Activated naive CD4-positive, alpha-beta T cell treated with anti-CD3 and anti-CD28 coated beads for 36 hours (primary cell): Measurements from ENCODE around the gene DRAP1. TPM values are rescaled to one million over a fixed set of nuclear protein-coding genes. Genes with fewer than 3 reads are reported as not detected.

ENCODE experiments used
- CTCF ChIA-PET: fragments of 350-600 bp; sonication (Branson Sonifier 250); formaldehyde crosslinking; loops from one replicate; lab custom pipeline; 2021; ENCODE audit warnings: antibody characterized with exemption; lab: Charles Lee
- DNase-seq: peaks from one replicate; pipeline ENCODE4 v3.0.0-alpha.2; 2020
- H3K27ac Mint-ChIP-seq: one replicate; pipeline ENCODE4 v1.8.0; 2021; ENCODE audit warnings: mild to moderate bottlenecking, mixed read lengths
- H3K27me3 Mint-ChIP-seq: one replicate; pipeline ENCODE4 v1.8.0; 2021; ENCODE audit warnings: low read depth, mixed read lengths
- H3K36me3 Mint-ChIP-seq: one replicate; pipeline ENCODE4 v1.8.0; 2021; ENCODE audit warnings: low read depth, mixed read lengths
- H3K4me1 Mint-ChIP-seq: one replicate; pipeline ENCODE4 v1.8.0; 2021; ENCODE audit warnings: low read depth, mixed read lengths
- H3K4me3 Mint-ChIP-seq: one replicate; pipeline ENCODE4 v1.8.0; 2021; ENCODE audit warnings: mild to moderate bottlenecking, moderate library complexity, mixed read lengths
- H3K9me3 Mint-ChIP-seq: one replicate; pipeline ENCODE4 v1.8.0; 2021; ENCODE audit warnings: mixed read lengths
- intact Hi-C: fragments of 100-400 bp; cut with micrococcal nuclease; formaldehyde crosslinking; loops from one replicate; pipeline ENCODE4 v1.15.1; 2023
- total RNA-seq, 2 experiments: library from RNA; stranded (reverse); gene quantifications; one replicate each; pipeline ENCODE4 v1.2.3, GENCODE V29; 2021

DRAP1 gene
- total RNA-seq, 2 experiments from 2014 or later: 117 to 134 TPM

DNA sequence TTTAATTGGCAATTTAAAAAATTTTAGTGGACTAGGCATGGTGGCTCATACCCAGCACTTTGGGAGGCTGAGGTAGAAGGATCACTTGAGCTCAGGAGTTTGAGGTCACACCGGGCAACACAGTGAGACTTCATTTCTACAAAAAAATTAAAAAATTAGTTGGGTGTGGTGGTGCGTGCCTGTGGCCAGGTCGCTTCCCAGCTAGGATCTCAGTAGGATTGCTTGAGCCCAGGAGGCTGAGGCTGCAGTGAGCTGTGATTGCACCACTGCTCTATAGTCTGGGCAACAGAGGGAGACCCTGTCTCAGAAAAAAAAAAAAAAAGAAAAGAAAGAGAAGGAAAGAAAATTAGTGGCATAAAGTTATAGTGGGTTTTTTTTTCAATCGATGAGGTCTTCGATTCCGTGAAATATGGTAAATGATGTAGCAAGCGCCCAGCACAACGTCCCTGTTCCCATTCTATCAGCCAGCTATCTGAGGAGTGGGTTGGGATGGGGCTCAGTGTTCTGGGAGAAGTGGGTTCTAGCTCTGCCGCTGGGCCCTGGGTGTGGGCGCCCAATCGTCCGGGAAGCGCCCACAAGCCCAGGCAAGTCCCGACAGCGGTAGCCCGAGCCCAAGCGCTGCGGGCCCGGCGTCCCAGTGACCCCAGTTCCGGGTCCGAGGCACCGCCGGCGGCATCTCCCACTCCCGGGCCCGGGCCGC lies 20.4 kb upstream of the DRAP1 start:
- intact Hi-C loops: loop anchor here (10.0 kb wide), 1 partner anchor 236 kb away; no protein-coding TSS in a partner anchor
- H3K4me1 Mint-ChIP-seq: peaks cover 43% of the 10 kb centered on the region

DNA sequence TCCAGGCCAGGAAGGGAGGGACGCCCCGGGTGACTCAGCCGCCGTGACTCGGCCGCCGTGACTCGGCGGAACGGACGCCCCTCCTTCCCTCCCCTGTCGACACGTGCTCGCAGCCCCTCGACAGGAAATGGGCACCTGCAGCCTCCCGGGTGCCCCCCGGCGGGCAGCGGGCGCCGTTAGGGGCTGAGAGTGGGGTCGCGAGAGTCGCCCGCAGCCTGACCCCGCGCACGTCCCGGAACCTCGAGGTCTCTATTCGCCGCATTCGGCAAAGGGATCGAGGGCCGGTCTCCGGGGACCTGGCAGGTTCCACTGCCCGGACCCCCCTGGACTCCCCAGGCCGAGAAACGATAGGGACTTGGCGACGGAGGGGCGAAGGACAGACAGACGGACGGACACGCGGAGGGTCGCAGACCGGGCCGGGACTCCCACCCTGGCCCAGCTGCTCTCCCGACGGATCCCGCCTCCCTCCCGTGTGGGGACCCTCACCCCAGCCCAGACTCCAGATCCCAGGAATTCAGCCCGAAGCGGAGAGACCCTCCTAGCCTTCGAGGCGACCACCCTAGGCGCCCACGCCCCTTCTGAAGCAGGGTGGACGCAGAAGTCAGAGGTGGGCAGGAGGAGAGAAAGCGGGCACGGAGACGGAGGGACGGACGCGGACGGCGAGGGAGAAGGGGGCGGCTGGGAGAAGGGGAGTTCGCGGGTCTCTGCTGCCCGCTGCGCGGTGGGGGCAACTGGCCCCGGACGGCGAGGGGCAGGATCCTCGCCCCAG lies 19.7 kb upstream of the DRAP1 start:
- DNase-seq: peak; percentile 86
- peaks cover 24% of the 10 kb centered on the region for H3K36me3 Mint-ChIP-seq
- intact Hi-C loops: loop anchor here (1.0 to 10.0 kb wide), 8 partner anchors 11 to 284 kb away; partner anchors contain the start of genes C11orf68, DRAP1, FIBP and PCNX3
- H3K27ac Mint-ChIP-seq: peak overlapping the region; percentile 79
- CTCF ChIA-PET: interaction anchor here (0.7 to 2.6 kb wide), 5 partner anchors 9 to 146 kb away, joined by 4 to 16 read pairs (median 5); partner anchors contain the start of genes BANF1, CCDC85B and FIBP
- peak overlapping the region; percentile 83 for H3K4me3 Mint-ChIP-seq
- H3K27me3 Mint-ChIP-seq: peaks cover 2% of the 10 kb centered on the region
- H3K9me3 Mint-ChIP-seq: no peaks in the 10 kb centered on the region
- peaks cover 36% of the 10 kb centered on the region for H3K4me1 Mint-ChIP-seq

More for the DNA sequence above, 20.4 kb upstream of the DRAP1 start:
- Mint-ChIP-seq H3K36me3 (peaks cover 24% of the 10 kb centered on the region), H3K4me3 (peak overlapping the region; percentile 83), H3K9me3 (no peaks in the 10 kb centered on the region), H3K27ac (peak overlapping the region; percentile 86), H3K27me3 (no peaks in the 10 kb centered on the region)
- CTCF ChIA-PET: interaction anchor here (0.6 to 6.8 kb wide), 7 partner anchors 9 to 104 kb away, joined by 4 to 52 read pairs (median 5); partner anchors contain the start of genes BANF1, CCDC85B, FIBP and MUS81
- no peak for DNase-seq

DNA sequence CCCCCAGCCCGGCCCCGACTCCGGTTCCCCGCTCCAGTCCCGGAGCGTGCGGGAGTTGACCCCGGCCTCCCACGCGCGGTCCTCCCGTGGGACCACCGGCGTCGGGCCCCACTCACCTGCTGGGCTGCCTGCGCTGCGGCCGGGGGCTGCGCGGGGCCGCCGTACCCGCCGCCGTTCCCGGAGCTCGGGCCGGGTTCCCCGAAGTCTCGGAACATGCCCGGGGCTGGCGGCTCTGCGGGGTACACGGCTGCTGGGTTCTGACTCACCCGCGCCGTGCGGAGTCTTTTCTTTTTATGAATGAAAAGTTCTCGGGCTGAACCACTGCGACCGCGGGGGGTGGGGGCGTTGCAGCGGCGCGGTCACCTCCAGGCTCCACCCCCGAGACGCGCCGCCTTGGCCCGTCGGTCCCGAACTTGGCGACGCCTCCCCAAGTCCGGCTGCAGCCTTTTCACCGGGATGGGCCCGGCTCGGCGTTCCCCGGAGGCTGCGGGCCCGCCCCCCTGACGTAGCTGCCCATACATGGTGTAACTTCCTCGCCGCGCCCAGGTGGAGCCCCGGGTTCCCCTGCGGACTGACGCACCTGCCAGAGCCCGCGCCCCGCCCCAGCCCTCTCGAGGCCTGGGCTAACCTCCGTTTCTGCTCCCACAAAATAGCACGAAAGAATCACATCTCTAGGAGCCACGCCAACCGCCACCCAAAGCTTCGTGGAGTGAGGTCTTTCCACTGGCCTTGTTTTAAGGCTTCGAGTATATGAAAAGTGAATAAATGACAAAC lies 18.9 kb upstream of the DRAP1 start, which contains the start of gene FOSL1:
TSS of gene FOSL1 (minus strand) at position 264 of the 774 bp plus-strand sequence. CDS start at position 215, 49 bp downstream.
- Mint-ChIP-seq H3K36me3 (peaks cover 21% of the 10 kb centered on the region), H3K4me3 (peak within 1 kb of the TSS; percentile 83), H3K27ac (peak within 1 kb of the TSS; percentile 79), H3K9me3 (no peaks in the 10 kb centered on the region), H3K27me3 (peaks cover 2% of the 10 kb centered on the region), H3K4me1 (peaks cover 33% of the 10 kb centered on the region)
- CTCF ChIA-PET: interaction anchor here (0.6 to 2.6 kb wide), 7 partner anchors 8 to 145 kb away, joined by 3 to 16 read pairs (median 4); partner anchors contain the start of genes CCDC85B and FIBP
- intact Hi-C loops: loop anchor here (1.0 kb wide), 7 partner anchors 12 to 285 kb away; partner anchors contain the start of genes C11orf68, DRAP1, FIBP and PCNX3
- DNase-seq: peak; percentile 96

DNA sequence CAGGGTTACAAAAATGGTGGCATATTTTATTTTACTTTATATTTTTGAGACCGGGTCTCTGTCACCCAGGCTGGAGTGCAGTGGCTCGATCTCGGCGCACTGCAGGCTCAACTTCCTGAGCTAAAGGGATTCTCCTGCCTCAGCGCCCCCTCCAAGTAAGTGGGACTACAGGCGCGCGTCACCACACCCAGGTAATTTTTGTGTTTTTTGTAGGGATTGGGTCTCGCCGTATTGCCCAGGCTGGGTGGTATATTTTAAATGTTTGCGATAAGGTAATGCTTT lies 18.4 kb upstream of the DRAP1 start:
- Mint-ChIP-seq H3K9me3 (no peaks in the 10 kb centered on the region), H3K4me3 (no peak overlapping the region), H3K27ac (no peak overlapping the region), H3K27me3 (peaks cover 2% of the 10 kb centered on the region), H3K36me3 (peaks cover 17% of the 10 kb centered on the region), H3K4me1 (peaks cover 28% of the 10 kb centered on the region)
- CTCF ChIA-PET: interaction anchor here (0.8 to 2.6 kb wide), 9 partner anchors 8 to 312 kb away, joined by 3 to 16 read pairs (median 4); partner anchors contain the start of genes CCDC85B and FIBP
- DNase-seq: no peak
- intact Hi-C loops: loop anchor here (1.0 kb wide), 7 partner anchors 13 to 286 kb away; partner anchors contain the start of genes C11orf68, DRAP1, FIBP and PCNX3

DNA sequence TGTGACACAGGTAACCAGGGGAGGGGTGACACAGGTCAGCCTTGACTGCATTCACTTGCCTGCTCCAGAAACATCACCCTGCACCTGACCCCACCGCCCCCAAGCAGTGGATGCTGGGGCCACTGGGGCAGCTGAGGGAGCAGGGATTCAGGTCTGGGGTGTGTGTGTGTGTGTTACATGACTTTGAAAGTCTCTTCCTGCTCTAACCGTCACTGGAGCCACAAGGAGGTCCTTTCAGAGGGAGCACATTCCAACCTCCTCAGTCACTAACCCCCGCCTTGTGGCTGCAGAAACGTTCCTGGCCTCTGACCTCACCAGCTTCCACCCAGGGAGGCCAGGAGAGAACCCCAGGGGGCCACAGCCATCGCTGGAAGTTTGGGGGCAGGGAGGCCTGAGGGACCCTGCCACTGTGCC lies 16.2 kb upstream of the DRAP1 start:
- Mint-ChIP-seq H3K4me3 (no peak overlapping the region), H3K27me3 (peaks cover 2% of the 10 kb centered on the region), H3K9me3 (no peaks in the 10 kb centered on the region), H3K4me1 (peaks cover 8% of the 10 kb centered on the region), H3K27ac (no peak overlapping the region), H3K36me3 (peaks cover 4% of the 10 kb centered on the region)
- DNase-seq: no peak
- CTCF ChIA-PET: no interaction called here
- intact Hi-C loops: no loop called here

DNA sequence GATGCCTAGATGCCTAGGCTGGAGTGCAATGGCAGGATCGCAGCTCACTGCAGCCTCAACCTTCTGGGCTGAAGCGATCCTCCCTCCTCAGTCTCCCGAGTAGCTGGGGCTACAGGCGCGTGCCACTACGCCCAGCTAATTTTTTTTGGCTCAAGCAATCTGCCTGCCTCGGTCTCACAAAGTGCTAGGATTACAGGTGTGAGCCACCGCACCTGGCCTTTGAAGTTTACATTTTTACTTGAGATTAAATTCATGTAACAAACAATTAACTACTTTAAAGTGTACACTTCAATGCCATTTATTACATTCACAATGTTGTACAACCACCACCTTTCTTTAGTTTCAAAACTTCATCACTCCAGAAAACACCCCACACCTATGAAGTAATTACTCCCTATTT lies 15.5 kb upstream of the DRAP1 start:
- no peak for DNase-seq
- H3K9me3 Mint-ChIP-seq: no peaks in the 10 kb centered on the region
- CTCF ChIA-PET: interaction anchor here (1.0 kb wide), 1 partner anchor 20 kb away, joined by 4 read pairs; no protein-coding TSS in a partner anchor
- H3K36me3 Mint-ChIP-seq: peaks cover 3% of the 10 kb centered on the region
- H3K27ac Mint-ChIP-seq: no peak overlapping the region
- peaks cover 2% of the 10 kb centered on the region for H3K27me3 Mint-ChIP-seq
- no peak overlapping the region for H3K4me3 Mint-ChIP-seq
- intact Hi-C loops: no loop called here
- H3K4me1 Mint-ChIP-seq: peaks cover 5% of the 10 kb centered on the region

DNA sequence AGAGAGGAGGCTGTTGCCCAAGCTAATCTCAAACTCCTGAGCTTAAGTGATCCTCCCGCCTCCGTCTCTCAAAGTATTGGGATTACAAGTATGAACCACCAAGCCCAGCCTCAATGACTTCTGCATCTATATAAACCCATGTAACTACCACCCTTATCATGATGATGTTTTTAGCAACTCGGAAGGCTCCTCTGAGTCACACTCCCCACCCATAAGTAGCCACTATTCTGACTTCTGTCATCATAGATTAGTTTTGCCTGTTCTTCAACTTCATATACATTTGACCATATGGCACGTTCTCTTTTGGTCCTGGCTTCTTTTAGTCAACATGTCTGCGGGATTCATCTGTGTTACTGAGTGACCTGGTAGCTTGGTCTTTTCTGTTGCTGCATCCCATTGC lies 12.6 kb upstream of the DRAP1 start:
- Mint-ChIP-seq H3K27ac (no peak overlapping the region), H3K4me1 (peaks cover 5% of the 10 kb centered on the region), H3K9me3 (no peaks in the 10 kb centered on the region), H3K4me3 (no peak overlapping the region), H3K36me3 (no peaks in the 10 kb centered on the region), H3K27me3 (peaks cover 5% of the 10 kb centered on the region)
- intact Hi-C loops: no loop called here
- no peak for DNase-seq
- CTCF ChIA-PET: interaction anchor here (1.6 to 4.8 kb wide), 2 partner anchors 16 to 21 kb away, joined by 6 to 22 read pairs; partner anchors contain the start of gene CCDC85B

DNA sequence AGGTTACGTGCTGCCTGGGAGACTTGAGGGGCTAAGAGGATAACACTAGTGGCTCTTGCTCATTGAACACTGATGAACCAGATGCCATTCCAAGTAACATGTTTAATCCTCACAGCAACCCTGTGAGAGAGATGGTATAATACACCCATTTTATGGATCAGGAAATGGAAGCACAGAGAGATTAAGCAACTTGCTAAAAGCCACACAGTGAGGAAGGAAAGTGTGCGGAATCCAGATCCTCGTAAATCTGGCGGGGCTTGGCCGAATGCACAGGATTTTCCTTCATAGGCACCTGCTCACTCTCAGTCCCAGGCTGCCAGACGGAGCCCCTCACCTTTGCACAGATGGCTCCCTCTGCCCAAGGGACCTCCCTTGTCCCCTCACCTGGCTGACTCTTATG lies 11.3 kb upstream of the DRAP1 start:
- peaks cover 5% of the 10 kb centered on the region for H3K27me3 Mint-ChIP-seq

DNA sequence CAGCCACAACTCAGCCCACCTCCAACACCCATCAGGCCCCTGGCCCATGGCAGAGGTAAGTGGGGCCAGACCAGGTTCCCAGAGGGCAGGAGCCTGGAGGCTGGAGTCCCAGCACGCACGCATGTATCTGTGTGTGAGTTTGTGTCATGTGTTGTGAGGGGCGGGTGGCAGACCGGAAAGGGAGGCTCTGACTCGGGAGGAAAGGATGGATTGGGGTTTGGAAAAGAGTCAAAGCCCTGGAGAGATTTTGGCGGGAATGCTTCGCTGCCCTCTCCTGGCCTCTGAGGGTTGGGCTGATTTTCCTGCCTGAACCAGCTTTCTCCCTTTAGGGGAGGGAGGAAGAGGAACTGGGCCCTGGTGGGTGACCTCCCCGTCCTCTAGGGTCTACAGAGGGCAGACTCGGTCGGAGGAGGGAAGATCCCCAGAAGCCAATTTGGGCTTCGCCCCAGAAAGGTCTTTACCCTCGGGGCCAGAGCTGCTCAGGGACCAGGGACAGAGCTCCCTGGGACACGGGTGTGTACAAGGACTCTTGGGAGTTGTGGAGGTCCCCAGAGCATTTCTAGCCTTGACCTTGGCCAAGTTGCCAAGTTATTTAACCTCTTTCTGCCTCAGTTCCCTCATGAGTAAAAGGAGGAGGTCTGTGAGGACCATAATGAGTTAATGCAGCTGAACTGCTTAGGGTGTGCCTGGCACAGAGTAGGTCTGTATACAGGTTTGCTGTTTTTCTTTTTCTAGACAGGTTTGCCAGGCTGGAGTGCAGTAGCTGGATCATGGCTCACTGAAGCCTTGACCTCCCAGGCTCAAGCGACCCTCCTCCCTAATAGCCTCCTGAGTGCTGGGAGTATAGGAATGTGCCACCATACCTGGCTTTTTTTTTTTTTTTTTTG lies 7.3 kb upstream of the DRAP1 start:
- Mint-ChIP-seq H3K36me3 (no peaks in the 10 kb centered on the region), H3K27me3 (peaks cover 3% of the 10 kb centered on the region), H3K27ac (no peak overlapping the region), H3K4me1 (peaks cover 22% of the 10 kb centered on the region), H3K4me3 (no peak overlapping the region), H3K9me3 (no peaks in the 10 kb centered on the region)
- CTCF ChIA-PET: interaction anchor here (1.2 to 2.3 kb wide), 4 partner anchors 11 to 27 kb away, joined by 3 to 8 read pairs (median 4); partner anchors contain the start of genes CCDC85B and FIBP
- DNase-seq: no peak
- intact Hi-C loops: loop anchor here (2.0 kb wide), 1 partner anchor 27 kb away; no protein-coding TSS in a partner anchor

More for the DNA sequence above, 11.3 kb upstream of the DRAP1 start:
- Mint-ChIP-seq H3K4me3 (no peak overlapping the region), H3K27ac (no peak overlapping the region), H3K36me3 (no peaks in the 10 kb centered on the region), H3K4me1 (peaks cover 6% of the 10 kb centered on the region), H3K9me3 (no peaks in the 10 kb centered on the region)
- no peak for DNase-seq
- intact Hi-C loops: no loop called here
- CTCF ChIA-PET: interaction anchor here (0.7 to 4.8 kb wide), 2 partner anchors 22 to 56 kb away, joined by 3 to 22 read pairs; no protein-coding TSS in a partner anchor

DNA sequence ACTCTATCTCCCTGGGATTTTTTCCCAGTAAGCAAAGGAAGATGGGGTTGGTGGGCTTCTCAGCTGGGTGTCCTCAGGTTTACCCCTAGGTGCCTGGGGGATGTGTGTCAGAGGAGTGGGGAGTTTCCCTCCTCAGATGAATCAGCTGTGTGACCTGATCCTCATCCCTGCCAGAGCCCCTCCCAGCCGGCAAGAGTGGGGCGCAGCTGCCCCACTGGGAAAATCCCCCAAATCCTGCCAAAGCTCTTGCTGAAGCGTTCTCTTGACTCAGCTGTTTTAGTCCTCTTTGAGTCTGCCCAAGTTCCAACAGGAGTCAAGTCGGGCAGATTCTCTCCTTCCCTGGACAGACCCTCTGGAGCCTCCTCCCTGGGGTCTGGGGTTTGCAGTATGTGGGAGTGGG lies 6.4 kb upstream of the DRAP1 start:
- H3K36me3 Mint-ChIP-seq: no peaks in the 10 kb centered on the region
- H3K27me3 Mint-ChIP-seq: peaks cover 3% of the 10 kb centered on the region
- intact Hi-C loops: no loop called here
- peaks cover 26% of the 10 kb centered on the region for H3K4me1 Mint-ChIP-seq
- no peaks in the 10 kb centered on the region for H3K9me3 Mint-ChIP-seq
- CTCF ChIA-PET: interaction anchor here (1.2 to 2.3 kb wide), 4 partner anchors 12 to 28 kb away, joined by 3 to 8 read pairs (median 4); partner anchors contain the start of genes CCDC85B and FIBP
- H3K27ac Mint-ChIP-seq: no peak overlapping the region
- no peak overlapping the region for H3K4me3 Mint-ChIP-seq
- no peak for DNase-seq
